ENCODE results near the gene AFF2. TPM values are rescaled to one million over a fixed set of nuclear protein-coding genes. Genes with fewer than 3 reads are reported as not detected.

The AFF2 gene
- total and polyA plus RNA-seq, 8 donors: 0.04 to 0.93 (median 0.41) TPM

- WGBS, 2 donors: 62 to 67% methylated on average over 2 of the region's 2 CpGs
- Histone ChIP-seq H3K27ac (no peak overlapping the region), H3K36me3 (no peaks in the 10 kb centered on the region), H3K27me3 (peaks cover 0 to 5% (median 2%) of the 10 kb centered on the region in 4 donors), H3K9me3 (no peaks in the 10 kb centered on the region), H3K4me1 (no peaks in the 10 kb centered on the region), H3K4me3 (no peak overlapping the region)
- ATAC-seq (no peak), FAIRE-seq (no peak), DNase-seq (no peak)
- TF ChIP-seq, protein P1, sequence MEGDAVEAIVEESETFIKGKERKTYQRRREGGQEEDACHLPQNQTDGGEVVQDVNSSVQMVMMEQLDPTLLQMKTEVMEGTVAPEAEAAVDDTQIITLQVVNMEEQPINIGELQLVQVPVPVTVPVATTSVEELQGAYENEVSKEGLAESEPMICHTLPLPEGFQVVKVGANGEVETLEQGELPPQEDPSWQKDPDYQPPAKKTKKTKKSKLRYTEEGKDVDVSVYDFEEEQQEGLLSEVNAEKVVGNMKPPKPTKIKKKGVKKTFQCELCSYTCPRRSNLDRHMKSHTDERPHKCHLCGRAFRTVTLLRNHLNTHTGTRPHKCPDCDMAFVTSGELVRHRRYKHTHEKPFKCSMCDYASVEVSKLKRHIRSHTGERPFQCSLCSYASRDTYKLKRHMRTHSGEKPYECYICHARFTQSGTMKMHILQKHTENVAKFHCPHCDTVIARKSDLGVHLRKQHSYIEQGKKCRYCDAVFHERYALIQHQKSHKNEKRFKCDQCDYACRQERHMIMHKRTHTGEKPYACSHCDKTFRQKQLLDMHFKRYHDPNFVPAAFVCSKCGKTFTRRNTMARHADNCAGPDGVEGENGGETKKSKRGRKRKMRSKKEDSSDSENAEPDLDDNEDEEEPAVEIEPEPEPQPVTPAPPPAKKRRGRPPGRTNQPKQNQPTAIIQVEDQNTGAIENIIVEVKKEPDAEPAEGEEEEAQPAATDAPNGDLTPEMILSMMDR (IDR thresholded peaks at IDR 0.05): no peak
- intact Hi-C loops (cut with DNase I): no loop called here
Measured at GRCh38 chrX:148600581-148600980, 100.2 kb downstream of the AFF2 start.

DNA sequence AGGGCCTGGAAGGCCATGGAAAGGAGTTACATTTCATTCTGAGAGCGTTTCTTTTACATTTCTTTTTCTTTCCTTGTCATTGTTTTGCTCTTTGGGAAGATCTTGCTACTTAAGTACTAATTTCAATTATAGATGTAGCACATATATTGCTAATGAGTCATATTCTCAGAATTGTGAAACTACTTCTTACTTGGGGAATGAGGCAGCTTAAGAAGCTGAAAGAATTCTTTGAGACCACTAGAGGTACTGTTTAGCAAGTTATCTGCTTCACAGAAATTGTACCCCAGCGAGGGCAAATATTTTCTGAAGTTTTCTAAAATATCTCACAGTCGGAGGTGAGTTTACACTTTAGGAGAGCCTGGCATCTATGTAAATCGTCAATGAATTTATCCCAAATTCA lies 100.6 kb downstream of the AFF2 start:
- no peak for DNase-seq
- intact Hi-C loops (cut with DNase I): no loop called here
- 56 to 83% methylated on average over 4 of the region's 4 CpGs for WGBS, 2 donors
- Histone ChIP-seq H3K4me3 (no peak overlapping the region), H3K27me3 (peaks cover 0 to 5% (median 2%) of the 10 kb centered on the region in 4 donors), H3K9me3 (no peaks in the 10 kb centered on the region), H3K36me3 (no peaks in the 10 kb centered on the region), H3K27ac (no peak overlapping the region), H3K4me1 (no peaks in the 10 kb centered on the region)
- no peak for ATAC-seq
- FAIRE-seq: no peak
- TF ChIP-seq, protein P1 (IDR thresholded peaks at IDR 0.05): no peak

DNA sequence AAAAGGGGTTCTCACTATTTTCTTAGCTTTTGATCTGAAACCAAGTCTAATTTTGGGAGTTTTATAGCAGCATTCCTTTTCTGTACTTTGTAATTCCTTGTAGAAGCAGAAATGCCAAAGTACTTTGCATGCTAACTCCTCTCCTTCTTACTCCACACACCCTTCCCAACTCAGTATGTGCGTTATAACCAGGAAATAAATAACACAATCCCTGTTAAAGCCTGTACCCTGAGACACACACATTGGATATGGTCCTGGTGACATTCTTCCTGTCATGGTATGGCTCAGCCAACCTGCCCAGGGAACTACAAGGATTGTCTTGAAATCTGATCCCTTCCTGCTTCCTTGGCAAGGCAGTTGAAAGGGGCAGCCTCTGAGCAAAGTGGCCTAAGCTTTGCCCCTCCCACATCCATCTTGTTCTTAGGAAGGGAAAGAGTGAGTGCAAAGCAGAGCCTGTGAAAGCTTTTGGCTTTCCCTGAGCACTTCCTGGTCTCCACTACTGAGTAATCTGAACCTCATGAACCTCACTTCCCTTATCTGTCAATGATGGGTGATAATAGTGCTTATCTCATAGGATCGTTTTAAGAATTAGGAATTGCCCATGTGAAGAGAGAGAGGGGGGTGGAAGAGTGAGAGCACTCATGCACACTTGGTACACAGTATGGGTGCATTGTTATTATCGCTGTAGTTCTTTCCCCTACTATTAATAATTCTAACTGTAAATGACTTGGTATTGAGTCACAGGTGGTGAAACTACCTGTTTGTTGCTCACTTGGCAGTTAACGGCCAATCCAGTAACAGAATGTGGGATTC lies 109.3 kb downstream of the AFF2 start:
- H3K4me3 ChIP-seq: no peak overlapping the region
- no peak overlapping the region for H3K27ac ChIP-seq
- ATAC-seq: no peak
- peaks cover 0 to 4% (median 0%) of the 10 kb centered on the region in 3 donors for H3K4me1 ChIP-seq
- intact Hi-C loops (cut with DNase I): no loop called here
- H3K27me3 ChIP-seq: peaks cover 0 to under 1% (median 0%) of the 10 kb centered on the region in 4 donors
- no peaks in the 10 kb centered on the region for H3K36me3 ChIP-seq
- TF ChIP-seq, protein P1 (IDR thresholded peaks at IDR 0.05): no peak
- 63 to 67% methylated on average over 4 of the region's 4 CpGs for WGBS, 2 donors
- no peaks in the 10 kb centered on the region for H3K9me3 ChIP-seq
- DNase-seq: no peak
- no peak for FAIRE-seq

- no peak overlapping the region for H3K4me3 ChIP-seq
- H3K4me1 ChIP-seq: peaks cover 0 to 4% (median 0%) of the 10 kb centered on the region in 3 donors
- no peaks in the 10 kb centered on the region for H3K36me3 ChIP-seq
- H3K9me3 ChIP-seq: no peaks in the 10 kb centered on the region
- no peak for FAIRE-seq
- no peak for ATAC-seq
- H3K27ac ChIP-seq: no peak overlapping the region
- WGBS, 2 donors: 75 to 80% methylated on average over 3 of the region's 3 CpGs
- TF ChIP-seq, protein P1 (IDR thresholded peaks at IDR 0.05): no peak
- intact Hi-C loops (cut with DNase I): no loop called here
- no peaks in the 10 kb centered on the region for H3K27me3 ChIP-seq
- no peak for DNase-seq
Measured at GRCh38 chrX:148610328-148610698, 109.9 kb downstream of the AFF2 start.

GRCh38 chrX:148611993-148612392 lies 111.6 kb downstream of the AFF2 start:
- Histone ChIP-seq H3K36me3 (no peaks in the 10 kb centered on the region), H3K9me3 (no peaks in the 10 kb centered on the region), H3K27ac (no peak overlapping the region), H3K4me3 (no peak overlapping the region), H3K4me1 (peaks cover 0 to 4% (median 0%) of the 10 kb centered on the region in 3 donors), H3K27me3 (no peaks in the 10 kb centered on the region)
- no peak for DNase-seq
- FAIRE-seq: no peak
- TF ChIP-seq, protein P1 (IDR thresholded peaks at IDR 0.05): no peak
- WGBS, 2 donors: 47 to 51% methylated on average over 2 of the region's 2 CpGs
- ATAC-seq: no peak
- intact Hi-C loops (cut with DNase I): no loop called here
